PC-9 (cell line): Measurements from ENCODE around the gene TLE3. TPM values are rescaled to one million over a fixed set of nuclear protein-coding genes. Genes with fewer than 3 reads are reported as not detected.

Source experiments
- BruUV-seq: library from RNA; stranded (reverse); fragments of 400-500 nt; replicated peaks from 2 replicates; lab custom pipeline; 2021; lab: Mats Ljungman, UMichigan
- CTCF ChIA-PET: fragments of 300-600 bp; sonication (Branson Sonifier 250); formaldehyde crosslinking; loops from one replicate; lab custom pipeline; 2022; ENCODE audit warnings: antibody characterized with exemption; lab: Charles Lee
- POLR2A ChIA-PET: fragments of 300-600 bp; sonication (Branson Sonifier 250); formaldehyde crosslinking; loops from one replicate; lab custom pipeline; 2022; ENCODE audit warnings: antibody characterized with exemption; ENCODE audit not compliant: unreplicated experiment; lab: Charles Lee
- DNase-seq, 2 experiments: peaks; one replicate each; pipeline versions ENCODE4 v3.0.0 to v3.0.0-alpha.2; 2015 to 2022; ENCODE audit warnings: mixed read lengths in 1 of 2
- H2AFZ ChIP-seq: fragments of 200-600 bp; sonication (generic); 2 replicates; pipeline ENCODE4 v1.8.1; 2017; ENCODE audit warnings: antibody characterized with exemption
- H3F3A ChIP-seq: fragments of 200-600 bp; sonication (generic); 2 replicates; pipeline ENCODE4 v1.8.1; 2017; ENCODE audit warnings: antibody characterized with exemption, mild to moderate bottlenecking, low read depth; ENCODE audit not compliant: insufficient read depth
- H3K27ac ChIP-seq: fragments of 200-600 bp; sonication (generic); 2 replicates; pipeline ENCODE4 v1.6.1; 2016; ENCODE audit warnings: mixed run types
- H3K27me3 ChIP-seq: fragments of 200-600 bp; sonication (generic); 2 replicates; pipeline ENCODE4 v1.6.1; 2016; ENCODE audit warnings: low read depth, mixed run types; ENCODE audit not compliant: insufficient read depth
- H3K36me3 ChIP-seq: fragments of 200-600 bp; sonication (generic); 2 replicates; pipeline ENCODE4 v1.6.1; 2016; ENCODE audit warnings: low read depth, mixed run types
- H3K4me1 ChIP-seq: fragments of 200-600 bp; sonication (generic); replicated peaks from 2 replicates; pipeline ENCODE4 v1.6.1; 2016; ENCODE audit warnings: mixed run types; ENCODE audit not compliant: insufficient read depth
- H3K4me2 ChIP-seq: fragments of 200-600 bp; sonication (generic); 2 replicates; pipeline ENCODE4 v1.6.1; 2017; ENCODE audit warnings: mixed run types
- H3K4me3 ChIP-seq: fragments of 200-600 bp; sonication (generic); 2 replicates; pipeline ENCODE4 v1.6.1; 2016; ENCODE audit warnings: mixed run types
- H3K79me2 ChIP-seq: fragments of 200-600 bp; sonication (generic); 2 replicates; pipeline ENCODE4 v1.6.1; 2017; ENCODE audit warnings: low read depth, mixed run types
- H3K9me2 ChIP-seq: fragments of 200-600 bp; sonication (generic); 2 replicates; pipeline ENCODE4 v1.8.1; 2017; ENCODE audit warnings: mild to moderate bottlenecking; ENCODE audit not compliant: insufficient read depth
- H3K9me3 ChIP-seq: fragments of 200-600 bp; sonication (generic); 2 replicates; pipeline ENCODE4 v1.8.1; 2016; ENCODE audit warnings: low read depth; ENCODE audit not compliant: insufficient read depth
- H4K20me1 ChIP-seq: fragments of 200-600 bp; sonication (generic); 2 replicates; pipeline ENCODE4 v1.8.1; 2017; ENCODE audit not compliant: insufficient read depth
- CTCF ChIP-seq: fragments of 200-600 bp; sonication (generic); conservative IDR thresholded peaks from 2 replicates; pipeline ENCODE4 v1.6.1; 2017; ENCODE audit warnings: mixed run types, antibody characterized with exemption, mild to moderate bottlenecking, moderate library complexity
- EZH2 ChIP-seq: fragments of 200-600 bp; sonication (generic); IDR thresholded peaks from 2 replicates; pipeline ENCODE4 v1.8.0; 2017; ENCODE audit warnings: antibody characterized with exemption, low read depth
- intact Hi-C: fragments of 100-400 bp; cut with micrococcal nuclease; formaldehyde crosslinking; loops from one replicate; pipeline ENCODE4 v1.10.0; 2022; ENCODE audit not compliant: unreplicated experiment
- total RNA-seq: library from RNA; stranded (reverse); gene quantifications from 2 replicates; pipeline ENCODE4 v1.2.3, GENCODE V29; 2021

TLE3 gene
- total RNA-seq, 1 experiment from 2014 or later: 51.3 TPM

- intact Hi-C loops: no loop called here
- H3K27me3 ChIP-seq: no peaks in the 10 kb centered on the region
- TF ChIP-seq CTCF (no peak), EZH2 (no peak)
- no peaks in the 10 kb centered on the region for H3K36me3 ChIP-seq
- peaks cover 22% of the 10 kb centered on the region for H3K4me1 ChIP-seq
- no peaks in the 10 kb centered on the region for H3K9me3 ChIP-seq
- H3K4me3 ChIP-seq: no peak overlapping the region
- peaks cover 16% of the 10 kb centered on the region; the same call in 1 of the 2 replicates for H3F3A ChIP-seq
- peak; percentile 58 to 86 for DNase-seq
- peak overlapping the region; percentile 78 for H3K27ac ChIP-seq
- CTCF ChIA-PET: interaction anchor here (0.6 kb wide), 1 partner anchor 330 kb away, joined by 4 read pairs; no protein-coding TSS in a partner anchor
- H3K9me2 ChIP-seq: no peaks in the 10 kb centered on the region
- H2AFZ ChIP-seq: no peak overlapping the region
- no peaks in the 10 kb centered on the region for H4K20me1 ChIP-seq
- H3K4me2 ChIP-seq: peak overlapping the region; percentile 54
- no peaks in the 10 kb centered on the region for H3K79me2 ChIP-seq
- POLR2A ChIA-PET: interaction anchor here (0.5 kb wide), 1 partner anchor 69 kb away, joined by 3 read pairs; no protein-coding TSS in a partner anchor
- no TSS peak for BruUV-seq
These were observed 29.6 kb upstream of the TLE3 start for GRCh38 chr15:70127288-70127746.

- no peaks in the 10 kb centered on the region for H3K9me3 ChIP-seq
- peaks cover 16% of the 10 kb centered on the region; the same call in 1 of the 2 replicates for H3F3A ChIP-seq
- no peak for DNase-seq
- TF ChIP-seq CTCF (no peak), EZH2 (no peak)
- ChIA-PET CTCF (no interaction called here), POLR2A (no interaction called here)
- intact Hi-C loops: no loop called here
- no peak overlapping the region for H3K27ac ChIP-seq
- no peaks in the 10 kb centered on the region for H3K9me2 ChIP-seq
- no peaks in the 10 kb centered on the region for H3K36me3 ChIP-seq
- no peak overlapping the region for H3K4me3 ChIP-seq
- H3K4me1 ChIP-seq: peaks cover 22% of the 10 kb centered on the region
- no peaks in the 10 kb centered on the region for H3K79me2 ChIP-seq
- H4K20me1 ChIP-seq: no peaks in the 10 kb centered on the region
- no peak overlapping the region for H2AFZ ChIP-seq
- 0 out of 2 replicates have a peak overlapping the region, but pooled peaks have one; percentile 54 for H3K4me2 ChIP-seq
- BruUV-seq: no TSS peak
- no peaks in the 10 kb centered on the region for H3K27me3 ChIP-seq
These were observed 28.6 kb upstream of the TLE3 start for GRCh38 chr15:70126362-70126761.

- intact Hi-C loops: no loop called here
- CTCF ChIA-PET: no interaction called here
- no peak overlapping the region for H3K27ac ChIP-seq
These were observed 27.9 kb upstream of the TLE3 start for GRCh38 chr15:70125605-70126004.

More at GRCh38 chr15:70125605-70126004, 27.9 kb upstream of the TLE3 start:
- Histone ChIP-seq H3K27me3 (no peaks in the 10 kb centered on the region), H2AFZ (no peak overlapping the region), H3K9me3 (no peaks in the 10 kb centered on the region), H3F3A (peaks cover 16% of the 10 kb centered on the region; the same call in 1 of the 2 replicates), H3K36me3 (no peaks in the 10 kb centered on the region), H3K9me2 (no peaks in the 10 kb centered on the region), H3K4me3 (no peak overlapping the region), H4K20me1 (no peaks in the 10 kb centered on the region), H3K4me1 (peaks cover 22% of the 10 kb centered on the region), H3K4me2 (no peak overlapping the region), H3K79me2 (no peaks in the 10 kb centered on the region)
- DNase-seq: no peak
- POLR2A ChIA-PET: no interaction called here
- no peak for TF ChIP-seq EZH2
- no peak for TF ChIP-seq CTCF
- BruUV-seq: no TSS peak
